Measurements from ENCODE around the gene CEBPZ. TPM values are rescaled to one million over a fixed set of nuclear protein-coding genes. Genes with fewer than 3 reads are reported as not detected.
"Not testable (repeated sequence)": the region's sequence is repeated elsewhere in the genome, so short reads cannot be mapped to it uniquely, and the experiment has no call there.

CEBPZ gene
- 20.2 and 24.3 TPM in 2 replicates for total RNA-seq

GRCh38 chr2:37231241-37232130, at the start of gene CEBPZ, which contains the start of gene NDUFAF7:
TSS of gene CEBPZ (minus strand) at chr2:37231596. CDS start at chr2:37231567, 29 bp downstream.
TSS of gene NDUFAF7 (plus strand) at chr2:37231658. CDS start at chr2:37231706, 48 bp downstream.
- DNase-seq (ENCODE audit: extremely low read depth, low read depth, low spot score) = peak; percentile 58

- DNase-seq (ENCODE audit: extremely low read depth, low read depth, low spot score) = no peak
Observed at GRCh38 chr2:37276291-37276690, 44.9 kb upstream of the CEBPZ start.

- DNase-seq (ENCODE audit: extremely low read depth, low read depth, low spot score) = no peak
Observed at GRCh38 chr2:37274359-37274965, 43.1 kb upstream of the CEBPZ start.

GRCh38 chr2:37271376-37272067, 40.1 kb upstream of the CEBPZ start:
- DNase-seq (ENCODE audit: extremely low read depth, low read depth, low spot score) = no peak

GRCh38 chr2:37268111-37268510, 36.7 kb upstream of the CEBPZ start:
- no peak for DNase-seq (ENCODE audit: extremely low read depth, low read depth, low spot score)

- DNase-seq (ENCODE audit: extremely low read depth, low read depth, low spot score) = no peak
Observed at GRCh38 chr2:37267685-37268084, 36.3 kb upstream of the CEBPZ start.

- DNase-seq (ENCODE audit: extremely low read depth, low read depth, low spot score) = no peak
Observed at GRCh38 chr2:37263839-37264238, 32.4 kb upstream of the CEBPZ start.

- no peak for DNase-seq (ENCODE audit: extremely low read depth, low read depth, low spot score)
Observed at GRCh38 chr2:37262522-37262921, 31.1 kb upstream of the CEBPZ start.

GRCh38 chr2:37250869-37251740, 19.7 kb upstream of the CEBPZ start:
- DNase-seq (ENCODE audit: extremely low read depth, low read depth, low spot score) = no peak

- DNase-seq (ENCODE audit: extremely low read depth, low read depth, low spot score) = no peak
Observed at GRCh38 chr2:37246205-37246604, 14.8 kb upstream of the CEBPZ start.

GRCh38 chr2:37244755-37245154, 13.4 kb upstream of the CEBPZ start:
- no peak for DNase-seq (ENCODE audit: extremely low read depth, low read depth, low spot score)

- no peak for DNase-seq (ENCODE audit: extremely low read depth, low read depth, low spot score)
Observed at GRCh38 chr2:37244017-37244416, 12.6 kb upstream of the CEBPZ start.

GRCh38 chr2:37243435-37243834, 12.0 kb upstream of the CEBPZ start:
- no peak for DNase-seq (ENCODE audit: extremely low read depth, low read depth, low spot score)

- DNase-seq (ENCODE audit: extremely low read depth, low read depth, low spot score) = no peak
Observed at GRCh38 chr2:37232131-37232933, 936 bp upstream of the CEBPZ start.

- DNase-seq (ENCODE audit: extremely low read depth, low read depth, low spot score) = no peak
Observed at GRCh38 chr2:37230581-37230980, 815 bp downstream of the CEBPZ start.

- DNase-seq (ENCODE audit: extremely low read depth, low read depth, low spot score) = no peak
Observed at GRCh38 chr2:37228788-37229187, 2.6 kb downstream of the CEBPZ start.

GRCh38 chr2:37226863-37227262, 4.5 kb downstream of the CEBPZ start:
- no peak for DNase-seq (ENCODE audit: extremely low read depth, low read depth, low spot score)

GRCh38 chr2:37225129-37225528, 6.3 kb downstream of the CEBPZ start:
- not testable (repeated sequence) for DNase-seq (ENCODE audit: extremely low read depth, low read depth, low spot score)

- DNase-seq (ENCODE audit: extremely low read depth, low read depth, low spot score) = no peak
Observed at GRCh38 chr2:37224063-37224462, 7.3 kb downstream of the CEBPZ start.

- no peak for DNase-seq (ENCODE audit: extremely low read depth, low read depth, low spot score)
Observed at GRCh38 chr2:37223131-37223530, 8.3 kb downstream of the CEBPZ start.

Data from glomerular endothelial cell (primary cell).